HG03342 (cell line): ENCODE results near the gene CALN1.

Source experiments
- ATAC-seq: cut with Tn5 transposase; IDR thresholded peaks from one replicate; pipeline ENCODE4 v1.9.1; 2021; ENCODE audit warnings: mild to moderate bottlenecking, moderate library complexity; ENCODE audit not compliant: unreplicated experiment

The CALN1 gene

DNA sequence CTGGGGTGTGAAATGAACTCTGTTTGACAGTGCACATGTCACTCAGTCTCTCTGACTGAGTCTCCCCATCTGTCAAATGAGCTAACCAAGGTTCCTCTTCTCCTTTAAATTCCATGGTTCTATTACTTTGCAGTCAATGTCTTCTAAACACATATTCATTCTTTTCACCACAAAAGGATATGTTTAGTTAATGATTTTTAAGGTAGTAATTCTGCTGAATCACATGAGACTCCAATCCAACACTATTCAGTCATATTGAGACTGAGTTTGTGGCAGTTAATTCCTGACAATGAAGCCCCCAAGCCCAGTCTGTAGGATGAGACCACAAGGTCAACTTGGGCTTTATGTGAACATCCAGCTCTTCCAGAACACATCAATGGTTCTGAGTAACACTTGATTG is 85.3 kb downstream of the CALN1 start:
- ATAC-seq: no peak

DNA sequence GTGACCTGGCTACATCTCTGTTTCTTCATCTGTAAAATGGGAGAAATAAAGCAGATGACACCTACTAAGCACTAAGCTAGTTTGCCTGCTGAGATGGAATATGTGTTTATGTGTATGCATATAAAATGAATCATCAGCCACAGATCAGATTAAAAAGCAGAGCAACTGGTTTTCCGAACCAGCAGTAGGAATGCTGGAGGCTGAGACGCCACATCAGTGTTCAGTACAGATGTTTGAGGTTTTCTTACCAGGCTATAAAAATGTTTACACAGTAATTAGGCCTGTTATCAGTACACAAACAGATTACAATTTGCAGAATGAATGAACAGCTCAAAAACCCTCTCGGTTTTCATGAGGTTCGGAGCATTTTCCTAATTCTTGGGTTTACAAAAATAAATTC is 85.8 kb downstream of the CALN1 start:
- no peak for ATAC-seq

DNA sequence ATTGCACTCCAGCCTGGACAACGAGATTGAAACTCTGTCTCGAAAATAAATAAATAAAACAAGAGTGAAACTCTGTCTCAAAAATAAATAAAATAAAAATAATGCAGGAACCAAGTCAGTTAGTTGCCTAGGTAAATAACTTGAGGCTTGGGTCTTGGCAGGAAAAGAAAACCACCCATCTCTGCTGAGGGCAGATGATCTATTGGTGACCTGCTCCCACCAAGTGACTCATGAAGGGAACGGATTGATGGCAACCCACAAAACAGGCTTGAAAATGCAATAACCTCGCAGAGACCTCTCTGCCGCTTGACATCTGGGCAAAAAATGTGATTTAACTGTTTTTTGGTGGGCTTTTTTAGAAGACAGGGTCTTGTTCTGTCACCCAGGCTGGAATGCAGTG is 86.6 kb downstream of the CALN1 start:
- ATAC-seq: no peak

DNA sequence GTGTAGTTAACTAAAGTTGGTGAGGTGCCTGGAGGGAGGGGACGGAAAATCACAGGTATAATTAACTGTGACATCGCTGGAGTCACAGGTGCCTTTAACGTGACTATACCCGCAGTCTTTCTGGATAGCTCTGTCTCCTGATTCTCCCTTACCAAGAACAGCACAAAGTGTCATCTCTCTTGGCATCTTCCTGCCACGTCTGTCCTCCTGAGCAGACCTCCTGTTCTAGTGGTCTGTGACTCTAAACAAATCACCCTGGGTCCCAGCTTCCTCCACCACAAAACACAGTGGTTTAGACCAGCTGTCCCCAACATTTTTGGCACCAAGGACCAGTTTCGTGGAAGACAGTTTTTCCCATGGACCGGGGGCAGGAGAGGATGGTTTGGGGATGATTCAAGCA is 90.5 kb downstream of the CALN1 start:
- no peak for ATAC-seq

DNA sequence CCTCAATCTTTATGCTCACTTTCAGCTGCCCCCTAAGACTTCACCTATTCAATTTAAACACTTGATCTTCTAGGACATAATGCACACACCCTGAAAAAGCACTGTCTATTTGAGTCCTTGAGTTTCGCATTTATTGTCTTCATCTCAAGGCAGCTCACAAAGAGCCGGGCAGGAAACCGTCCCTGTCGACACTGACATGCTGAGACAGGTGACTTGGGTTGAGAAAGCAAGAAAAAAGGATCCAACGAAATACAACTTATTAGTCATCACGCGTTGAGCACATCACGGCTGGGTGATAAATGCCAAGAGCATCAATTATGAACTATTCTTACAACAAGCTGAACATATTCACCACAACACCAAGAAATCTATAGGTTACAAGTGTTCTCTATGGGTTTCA is 91.1 kb downstream of the CALN1 start:
- ATAC-seq: no peak

DNA sequence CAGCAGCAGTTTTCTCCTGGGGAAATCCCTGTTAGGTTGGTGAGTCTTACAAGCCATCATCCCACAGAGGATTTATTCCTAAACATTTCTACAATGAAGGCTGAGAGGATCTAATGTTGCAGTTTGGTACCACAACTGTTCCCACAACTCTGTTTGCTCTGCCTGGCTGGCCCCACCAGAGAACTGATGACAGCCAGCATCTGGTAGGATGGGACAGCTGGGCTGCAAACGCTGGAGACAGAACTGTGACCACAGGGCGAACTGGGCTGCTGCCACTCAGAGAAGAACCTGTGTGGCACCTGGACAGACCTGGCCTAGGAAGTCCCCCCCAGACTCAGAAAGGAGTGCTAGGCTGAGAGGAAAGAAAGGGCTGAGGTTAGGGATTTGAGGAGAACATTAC is 94.8 kb downstream of the CALN1 start:
- no peak for ATAC-seq

DNA sequence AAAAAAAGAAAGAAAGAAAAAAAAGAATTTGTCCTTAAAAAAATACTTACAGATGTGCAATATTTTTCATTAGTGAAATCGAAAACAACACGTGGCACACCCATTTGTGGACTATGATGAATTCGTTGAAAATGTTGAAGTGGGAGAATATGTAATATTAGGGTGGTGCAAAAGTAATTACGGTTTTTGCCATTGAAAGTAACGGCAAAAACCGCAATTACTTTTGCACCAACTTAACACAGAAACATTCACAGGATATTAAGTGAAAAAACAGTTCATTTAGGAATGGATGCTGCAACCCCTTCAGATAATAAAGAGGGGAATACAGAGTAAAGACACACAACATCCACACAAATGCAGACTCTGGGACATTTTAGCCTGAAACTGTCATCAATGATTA is 96.0 kb downstream of the CALN1 start:
- no peak for ATAC-seq

DNA sequence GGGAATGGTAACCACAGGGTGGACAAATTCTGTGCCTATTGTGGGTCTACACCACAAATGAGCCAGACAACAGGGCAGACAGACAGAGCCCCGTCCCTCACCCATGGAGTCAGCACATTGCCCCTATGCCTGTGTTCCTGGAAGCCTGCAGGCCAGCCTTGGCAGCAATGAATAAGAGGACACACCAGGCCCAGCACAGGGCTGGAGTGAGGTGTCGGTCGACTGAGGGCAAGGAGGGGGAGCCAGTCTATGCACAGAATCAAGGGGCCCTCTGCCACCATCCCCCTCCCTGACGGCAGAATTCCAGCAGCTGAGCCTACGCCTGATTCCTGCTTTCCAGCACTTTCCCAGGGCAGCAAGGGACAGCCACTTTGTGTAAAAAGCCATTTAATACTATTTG is 98.2 kb downstream of the CALN1 start:
- no peak for ATAC-seq

DNA sequence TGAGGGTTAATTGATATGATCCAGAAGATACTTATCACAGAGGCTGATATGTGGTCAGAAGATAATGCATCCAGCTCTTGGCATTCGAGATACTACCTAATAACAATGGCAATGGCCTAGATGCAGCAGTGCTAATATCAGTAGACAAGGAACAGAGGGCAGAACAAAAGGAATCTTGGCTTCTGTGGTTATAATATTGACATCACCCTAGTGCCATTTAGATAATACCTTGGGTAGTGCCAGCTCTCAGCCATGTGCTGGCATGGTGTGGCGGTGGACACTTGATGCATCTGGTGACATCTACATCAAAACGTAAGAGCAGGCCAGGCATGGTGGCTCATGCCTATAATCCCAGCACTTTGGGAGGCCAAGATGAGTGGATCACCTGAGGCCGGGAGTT is 101.8 kb downstream of the CALN1 start:
- ATAC-seq: no peak

DNA sequence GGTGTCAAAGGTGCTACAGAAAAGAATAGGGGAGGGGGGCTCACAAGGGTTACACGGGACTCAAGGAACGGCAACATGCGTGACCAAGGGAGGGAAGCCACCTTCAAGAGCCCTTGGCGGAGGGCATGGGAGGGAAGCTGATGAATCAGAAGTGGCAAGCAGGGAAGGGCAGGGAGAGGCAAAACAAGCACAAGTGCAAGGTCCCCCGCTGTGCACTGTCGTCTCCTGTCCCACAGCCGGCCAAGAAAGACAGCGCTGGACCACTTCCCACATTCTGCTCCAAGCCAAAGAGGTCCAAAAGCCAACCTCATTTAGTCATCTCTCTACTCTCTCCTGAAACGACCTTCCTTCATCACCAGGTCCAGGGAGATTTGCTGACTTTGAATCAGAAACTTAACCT is 102.7 kb downstream of the CALN1 start:
- ATAC-seq: no peak

DNA sequence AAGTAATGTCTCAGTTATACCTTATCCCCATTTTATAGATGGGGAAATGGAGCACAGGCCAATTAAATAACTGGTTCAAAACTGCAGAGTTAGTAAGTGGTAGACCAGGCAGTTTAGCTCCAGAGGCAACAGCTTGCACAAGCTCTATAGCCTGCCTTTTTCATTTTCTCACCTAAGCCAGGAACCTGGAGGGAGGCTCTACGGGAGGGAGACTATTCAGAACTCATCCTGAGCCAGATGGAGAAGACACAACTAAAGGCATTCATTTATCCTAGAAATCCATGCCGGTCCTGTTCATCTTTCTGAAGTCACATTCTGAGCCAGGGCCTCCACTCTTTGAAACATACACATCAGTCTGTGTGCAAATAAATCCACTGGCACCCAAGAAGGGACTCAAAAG is 103.2 kb downstream of the CALN1 start:
- no peak for ATAC-seq

DNA sequence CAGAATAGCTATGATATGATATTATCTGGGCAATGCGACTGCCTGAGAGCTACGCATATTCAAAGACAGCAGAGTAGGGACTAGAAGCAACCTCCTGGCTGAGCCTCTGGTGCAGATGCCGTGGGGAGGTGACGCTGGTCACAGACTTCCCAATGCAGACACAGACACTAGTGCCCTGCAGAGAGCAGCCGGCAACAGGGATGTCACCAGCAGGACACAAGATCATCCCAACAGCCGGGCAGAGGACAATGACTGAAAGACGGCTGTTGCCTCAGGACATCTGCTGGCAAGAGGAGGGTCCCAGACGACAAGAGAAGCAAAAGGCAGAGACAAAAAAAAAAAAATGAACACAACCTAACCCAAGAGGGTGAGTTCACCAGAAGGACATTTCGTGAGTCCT is 104.6 kb downstream of the CALN1 start:
- ATAC-seq: no peak

DNA sequence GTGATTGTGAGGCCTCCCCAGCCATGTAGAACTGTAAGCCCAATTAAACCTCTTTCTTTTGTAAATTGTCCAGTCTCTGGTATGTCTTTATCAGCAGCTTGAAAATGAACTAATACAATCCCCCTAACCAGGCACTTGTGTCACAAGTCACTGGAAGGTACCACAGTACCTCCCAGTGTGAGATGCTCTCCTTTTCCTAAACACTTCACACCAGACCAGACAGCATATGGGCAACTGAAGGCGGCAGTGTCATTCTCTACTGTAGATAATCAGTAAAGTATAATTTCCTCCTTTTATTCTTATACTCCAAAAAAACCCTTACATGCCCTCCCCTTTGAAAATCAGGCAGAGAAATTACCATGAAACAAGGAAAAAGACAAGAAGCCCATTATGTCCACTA is 113.2 kb downstream of the CALN1 start:
- ATAC-seq: no peak

DNA sequence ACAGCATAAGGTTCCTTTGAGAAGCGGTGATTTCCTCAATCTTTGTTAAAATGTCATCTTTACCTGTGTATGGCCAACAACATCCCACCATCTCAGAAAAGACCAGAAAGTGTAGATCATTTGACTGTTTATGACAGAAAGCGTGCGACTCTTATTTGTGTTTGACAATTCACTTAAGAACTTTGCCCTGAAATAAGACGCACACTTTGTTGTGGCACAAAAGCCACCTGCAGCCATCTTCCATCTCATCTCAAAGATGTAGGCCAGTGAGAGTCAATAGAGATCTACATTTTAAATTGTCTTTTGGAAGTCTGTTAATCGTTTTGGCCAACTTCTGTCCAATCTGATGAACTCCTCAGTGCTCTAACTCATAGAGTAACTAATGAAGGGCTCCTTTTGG is 114.0 kb downstream of the CALN1 start:
- no peak for ATAC-seq

DNA sequence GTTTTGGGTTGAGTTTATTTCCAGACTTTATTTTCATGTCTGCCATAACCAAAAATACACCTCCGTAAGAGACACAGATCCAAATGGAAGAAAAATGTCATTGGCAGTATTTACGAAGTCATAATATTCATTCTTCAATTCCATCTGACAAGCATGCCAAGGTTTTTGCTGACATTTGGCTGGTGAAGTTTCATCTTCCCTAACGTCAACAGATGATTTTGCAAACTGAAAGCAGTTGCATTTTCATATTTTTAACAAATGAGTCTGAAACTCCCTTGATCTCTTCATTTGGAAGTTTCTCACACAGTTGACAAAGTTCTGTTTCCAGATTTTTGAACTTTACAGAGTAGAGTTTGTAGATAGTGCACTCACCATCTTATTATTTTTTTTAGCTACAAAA is 114.5 kb downstream of the CALN1 start:
- no peak for ATAC-seq

DNA sequence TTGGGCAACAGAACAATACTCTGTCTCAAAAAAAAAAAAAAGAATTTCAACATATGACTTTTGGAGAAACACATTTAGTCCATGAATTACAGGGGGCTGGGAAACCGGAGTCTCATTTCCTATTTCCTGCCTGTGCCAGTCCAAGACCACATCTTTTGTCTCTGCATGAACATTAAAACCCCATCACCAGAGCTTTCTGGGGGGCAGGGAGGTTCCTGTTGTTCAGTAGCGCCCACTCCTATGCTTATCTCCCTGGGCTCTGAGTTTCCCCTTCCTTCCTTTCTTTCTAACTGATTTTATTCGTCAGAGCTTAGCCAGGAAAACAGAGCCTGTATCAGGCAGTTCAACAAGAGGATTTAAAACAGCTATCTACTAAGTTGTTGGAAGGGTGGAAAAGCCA is 119.3 kb downstream of the CALN1 start:
- ATAC-seq: no peak

DNA sequence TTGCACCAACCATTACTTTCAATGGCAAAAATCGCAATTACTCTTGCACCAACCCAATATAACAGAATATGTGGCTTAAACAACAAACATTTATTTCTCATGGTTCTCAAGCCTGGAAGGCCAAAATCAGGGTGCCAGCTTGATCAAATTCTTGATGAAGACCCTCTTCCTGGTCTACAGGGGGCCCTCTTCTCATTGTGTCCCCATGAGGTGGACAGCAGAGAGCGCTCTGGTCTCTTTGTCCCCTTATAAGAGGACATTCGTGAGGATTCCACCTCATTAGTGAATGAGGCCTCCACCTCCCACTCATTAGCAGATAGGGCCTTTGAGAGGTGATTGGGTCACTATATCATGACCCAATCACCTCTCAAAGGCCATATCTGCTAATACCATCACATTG is 120.0 kb downstream of the CALN1 start:
- no peak for ATAC-seq

DNA sequence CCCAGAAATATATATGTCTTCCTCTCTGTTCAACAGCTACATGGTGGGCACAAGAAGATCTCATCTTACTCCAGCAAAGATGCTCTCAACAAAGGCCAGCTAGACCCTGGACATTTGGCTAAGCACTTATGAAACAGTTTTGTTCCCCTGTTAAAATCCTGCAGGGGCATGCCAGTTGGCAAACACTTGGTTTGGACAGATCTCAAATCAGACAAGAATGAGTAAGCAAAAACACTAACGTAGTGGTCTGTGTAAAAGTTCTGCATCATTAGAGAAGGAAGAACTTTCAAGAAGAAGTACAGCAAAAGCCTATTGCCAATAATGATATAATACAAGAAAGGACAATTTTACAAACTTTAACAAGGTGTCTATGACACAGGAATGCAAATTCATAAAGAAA is 125.6 kb downstream of the CALN1 start:
- no peak for ATAC-seq

DNA sequence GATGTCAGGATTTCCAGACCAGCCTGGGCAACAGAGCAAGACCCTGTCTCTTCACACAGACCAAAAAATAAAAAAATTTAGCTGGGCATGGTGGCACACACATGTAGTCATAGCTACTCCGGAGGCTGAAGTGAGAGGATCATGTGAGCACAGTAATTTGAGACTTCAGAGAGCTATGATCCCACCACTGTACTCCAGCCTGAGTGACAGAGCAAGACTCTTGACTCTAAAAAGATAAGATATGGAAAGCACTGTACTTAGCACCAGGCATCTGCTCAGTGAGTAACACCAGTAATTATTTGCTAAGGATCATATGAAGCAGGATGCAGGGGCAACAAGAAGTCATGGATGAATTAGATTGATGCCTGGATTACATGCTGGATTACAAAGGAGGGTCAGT is 128.8 kb downstream of the CALN1 start:
- ATAC-seq: no peak

DNA sequence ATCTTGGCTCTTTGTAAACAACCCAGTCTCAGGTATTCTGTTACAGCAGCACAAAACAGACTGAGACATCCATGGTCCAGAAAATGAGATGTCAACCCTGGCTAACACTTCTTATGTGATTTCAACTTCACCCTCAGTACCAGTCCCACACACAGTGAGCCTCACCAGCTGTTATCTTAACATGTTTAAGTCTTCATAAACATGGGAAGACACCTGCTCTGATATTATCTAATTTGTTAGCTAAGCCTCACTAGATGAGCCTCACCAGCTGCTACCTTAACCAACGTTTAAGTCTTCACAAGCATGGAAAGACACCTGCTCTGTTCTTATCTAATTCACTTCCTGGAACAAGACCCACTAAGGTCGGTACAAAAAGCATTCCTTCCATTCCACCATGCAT is 130.8 kb downstream of the CALN1 start:
- no peak for ATAC-seq

DNA sequence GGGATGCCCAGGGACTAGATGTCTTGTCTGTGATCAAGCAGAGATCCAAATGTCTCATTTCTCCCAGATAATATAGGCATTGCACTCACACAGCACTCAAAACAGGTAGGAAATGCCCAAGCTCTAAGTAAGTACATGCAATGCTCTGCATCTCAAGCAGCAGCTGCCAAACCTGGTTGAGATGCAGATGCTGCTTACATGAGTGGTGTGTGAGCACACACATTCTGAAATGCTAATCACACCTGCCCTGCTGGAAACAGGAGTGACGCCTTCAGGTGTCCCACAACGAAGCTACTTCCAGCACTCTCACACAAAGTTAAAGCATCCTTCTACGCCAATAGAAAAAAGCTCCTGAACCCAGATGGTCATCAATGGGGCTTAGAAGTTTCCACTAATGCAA is 132.9 kb downstream of the CALN1 start:
- ATAC-seq: no peak

DNA sequence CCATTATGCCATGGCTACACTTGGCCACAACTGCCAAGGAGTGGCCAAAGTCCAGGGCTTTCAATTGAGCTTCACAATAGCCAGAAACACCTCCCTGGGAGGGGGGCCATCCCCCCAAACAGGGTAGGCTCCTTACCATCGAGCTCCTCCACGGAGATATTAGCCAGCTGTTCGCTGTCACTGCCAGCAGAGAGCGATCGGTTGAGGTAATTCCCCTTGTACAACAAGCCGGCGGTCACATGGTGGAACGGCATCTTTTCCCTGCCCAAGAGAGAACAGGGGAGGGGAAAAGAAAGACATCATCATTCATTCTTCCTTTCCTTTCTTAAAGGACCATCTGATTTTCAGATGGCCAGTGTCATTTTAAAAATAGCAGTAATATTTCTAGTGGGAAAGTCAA is 133.6 kb downstream of the CALN1 start:
- ATAC-seq: no peak

DNA sequence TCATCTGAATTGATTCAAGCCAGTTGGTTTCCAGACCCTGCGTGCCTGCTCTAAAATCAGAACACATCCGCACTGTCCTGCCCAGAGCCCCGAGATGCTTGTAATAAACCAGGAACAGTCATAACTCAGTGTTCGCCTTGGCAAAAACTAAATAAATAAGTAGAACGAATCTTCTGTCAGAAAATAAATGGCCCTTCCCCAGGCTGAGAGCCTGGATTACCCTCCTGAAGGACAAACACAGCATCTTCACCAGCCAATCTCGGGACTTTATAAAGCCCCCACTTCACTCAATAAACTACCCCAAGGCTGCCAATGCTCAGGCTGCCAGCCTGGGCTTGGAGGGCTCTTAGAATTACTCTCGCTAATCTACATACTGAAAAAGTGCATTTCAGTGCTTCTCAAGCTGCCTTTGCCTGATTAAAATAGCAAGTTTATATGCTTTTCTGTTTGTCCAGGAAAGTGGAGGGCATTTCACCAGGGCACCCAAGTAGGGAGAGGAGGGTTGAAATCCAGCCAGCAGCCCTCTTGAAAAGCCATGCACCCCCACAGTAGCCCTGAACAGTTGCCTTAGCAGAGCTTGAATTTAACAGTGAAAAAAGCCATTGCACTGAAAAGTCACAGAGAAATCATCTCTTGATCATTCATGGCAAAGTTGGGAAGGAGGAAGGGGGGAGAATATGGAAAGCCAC is 136.6 kb downstream of the CALN1 start:
- ATAC-seq: no peak

DNA sequence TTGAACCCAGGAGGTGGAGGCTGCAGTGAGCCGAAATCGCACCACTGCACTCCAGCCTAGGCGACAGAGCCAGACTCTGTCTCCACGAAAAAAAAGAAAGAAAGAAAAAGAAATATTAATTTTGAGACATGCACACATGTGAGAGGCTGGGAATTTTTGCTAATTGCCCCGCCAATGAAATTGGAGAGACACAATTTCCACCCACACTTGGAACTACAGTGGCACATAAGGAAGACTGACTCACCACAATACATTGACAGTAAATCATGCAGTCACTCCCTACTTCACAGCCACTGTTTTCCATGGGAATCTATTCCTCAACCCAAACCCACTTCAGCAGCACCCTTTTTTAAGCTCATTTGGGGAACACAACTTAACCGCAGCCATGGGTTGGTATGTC is 139.7 kb downstream of the CALN1 start:
- ATAC-seq: no peak
